Measurements from ENCODE around the gene PMVK. TPM values are rescaled to one million over a fixed set of nuclear protein-coding genes. Genes with fewer than 3 reads are reported as not detected.

The PMVK gene
- total and polyA plus RNA-seq, 2 of the 8 experiments (the other 6 are each of a cell fraction or from before 2014, with no cell fraction given), result 23.8 to 26.5 TPM

- no peak overlapping the region for H4K91ac ChIP-seq (replicated peaks; ENCODE audit: insufficient read length, low read length)
- H3K4me2 ChIP-seq (ENCODE audit: insufficient read depth in 1 of 2, low read depth in 2 of 2, low read length in 2 of 2), result no peak overlapping the region
- H3K79me1 ChIP-seq (ENCODE audit: low read depth, low read length), result no peaks in the 10 kb centered on the region
- no peak overlapping the region for H3K23ac ChIP-seq (ENCODE audit: insufficient read length)
- H3K23me2 ChIP-seq (ENCODE audit: low read depth, low read length), result no peaks in the 10 kb centered on the region
- no peak overlapping the region for H3K56ac ChIP-seq (replicated peaks; ENCODE audit: insufficient read length, low read depth, low read length)
- POLR2A ChIA-PET (ENCODE audit: partially characterized antibody), result interaction anchor here (1.4 to 2.4 kb wide), 3 partner anchors 9 to 57 kb away, joined by 3 to 6 read pairs (median 6); partner anchors contain the start of genes PMVK and SHC1
- no peaks in the 10 kb centered on the region for H4K20me1 ChIP-seq (replicated peaks in 1 of 2; ENCODE audit: control insufficient read depth in 1 of 2, insufficient read depth in 2 of 2, low read length in 2 of 2)
- CTCF ChIA-PET (ENCODE audit: partially characterized antibody), result interaction anchor here (0.6 to 2.4 kb wide), 10 partner anchors 9 to 1116 kb away, joined by 3 to 10 read pairs (median 5); partner anchors contain the start of gene PMVK
- no peak overlapping the region for H3K4ac ChIP-seq (replicated peaks; ENCODE audit: insufficient read length, low read depth, low read length)
- no peak overlapping the region for H2BK120ac ChIP-seq (replicated peaks; ENCODE audit: low read depth, low read length)
- H3K4me1 ChIP-seq (replicated peaks in 1 of 4; ENCODE audit: control insufficient read depth in 3 of 4, insufficient read depth in 4 of 4, low read length in 3 of 4), result no peaks in the 10 kb centered on the region
- no peak overlapping the region for H4K8ac ChIP-seq (ENCODE audit: extremely low read depth, insufficient read depth, low read length)
- H3K9ac ChIP-seq (replicated peaks in 1 of 4; ENCODE audit: extremely low read depth in 1 of 4, low read depth in 3 of 4, low read length in 3 of 4), result no peak overlapping the region
- no peak overlapping the region for H2AK5ac ChIP-seq (ENCODE audit: low read depth, low read length)
- no peak overlapping the region for H3K4me3 ChIP-seq (ENCODE audit: extremely low read depth in 1 of 4, insufficient read depth in 2 of 4, low read depth in 3 of 4, low read length in 4 of 4)
- H4K5ac ChIP-seq (ENCODE audit: insufficient read length, low read depth, low read length), result no peak overlapping the region
- H3K14ac ChIP-seq (ENCODE audit: insufficient read length), result no peak overlapping the region
- no peak for DNase-seq (ENCODE audit: low read depth in 1 of 2, low spot score in 2 of 2)
- no peak overlapping the region for H3K18ac ChIP-seq (ENCODE audit: extremely low read depth, low read length)
- H3K9me3 ChIP-seq (ENCODE audit: insufficient read depth in 2 of 2, low read depth in 1 of 2, low read length in 1 of 2), result peaks cover 2 to 9% of the 10 kb centered on the region in 2 experiments; a peak in 2 of 4 replicates
- no peaks in the 10 kb centered on the region for H3K36me3 ChIP-seq (ENCODE audit: control insufficient read depth in 2 of 4, insufficient read depth in 4 of 4, low read length in 3 of 4)
- no peak overlapping the region for H2BK20ac ChIP-seq (ENCODE audit: low read length)
- no peak overlapping the region for H2BK15ac ChIP-seq (ENCODE audit: low read length)
- no peaks in the 10 kb centered on the region for H3K27me3 ChIP-seq (replicated peaks in 1 of 4; ENCODE audit: control insufficient read depth in 3 of 4, extremely low read depth in 1 of 4, insufficient read depth in 3 of 4, low read length in 3 of 4)
- 88% methylated on average over 3 of the region's 3 CpGs; no CpG with 5 or more reads in 1 of the 2 experiments for WGBS, 2 experiments (ENCODE audit: extremely low coverage in 1 of 2, insufficient coverage in 1 of 2, insufficient read length in 1 of 2, insufficient replicate concordance in 2 of 2, low coverage in 1 of 2, low lambda C conversion rate in 2 of 2, missing lambda C conversion rate in 1 of 2)
- no peak overlapping the region for H2AFZ ChIP-seq (ENCODE audit: low read length)
- no peak for FAIRE-seq
- H2BK12ac ChIP-seq (ENCODE audit: low read depth, low read length), result no peak overlapping the region
- no peak overlapping the region for H3K27ac ChIP-seq (ENCODE audit: low read depth, low read length)
- no peaks in the 10 kb centered on the region for H3K79me2 ChIP-seq (ENCODE audit: control insufficient read depth in 1 of 2, insufficient read depth in 2 of 2, low read length in 2 of 2)
- H2BK5ac ChIP-seq (ENCODE audit: low read depth, low read length), result no peak overlapping the region
- no peak for TF ChIP-seq CBX8 (IDR thresholded peaks at IDR 0.05; ENCODE audit: borderline replicate concordance, low read depth, low read length)
- no peak for TF ChIP-seq MAX (IDR thresholded peaks at IDR 0.05)
- TF ChIP-seq CBX5 (IDR thresholded peaks at IDR 0.05; ENCODE audit: low read depth, low read length), result no peak
- no peak for TF ChIP-seq JUND (IDR thresholded peaks at IDR 0.05; ENCODE audit: low read length)
- no peak for TF ChIP-seq KDM4A (IDR thresholded peaks at IDR 0.05; ENCODE audit: low read depth, low read length, severe bottlenecking)
- TF ChIP-seq TAF1 (IDR thresholded peaks at IDR 0.05; ENCODE audit: low read depth, low read length), result no peak
- no peak for TF ChIP-seq CTCF (IDR thresholded peaks at IDR 0.05; ENCODE audit: control extremely low read depth in 1 of 3, insufficient read depth in 1 of 3, low read depth in 1 of 3, low read length in 3 of 3)
- no peak for TF ChIP-seq GTF2F1 (IDR thresholded peaks at IDR 0.05; ENCODE audit: borderline replicate concordance, low read depth, low read length)
- no peak for TF ChIP-seq GABPA (IDR thresholded peaks at IDR 0.05; ENCODE audit: borderline replicate concordance, insufficient read depth, low read length)
- TF ChIP-seq ZNF274 (IDR thresholded peaks at IDR 0.05; ENCODE audit: borderline replicate concordance, extremely low read depth, low read length), result no peak
- TF ChIP-seq HDAC2 (IDR thresholded peaks at IDR 0.05; ENCODE audit: borderline replicate concordance in 1 of 2, low read depth in 2 of 2, low read length in 2 of 2), result no peak
These were observed 23.2 kb downstream of the PMVK start for GRCh38 chr1:154913273-154913672.

All from H1 (cell line).